8988T (cell line): ENCODE data around the gene MRGPRG.
"Not testable (repeated sequence)": the region's sequence is repeated elsewhere in the genome, so short reads cannot be mapped to it uniquely, and the experiment has no call there.

Experiments used
- DNase-seq: peaks from one replicate; pipeline ENCODE4 v3.0.0; 2011

Gene MRGPRG, protein sequence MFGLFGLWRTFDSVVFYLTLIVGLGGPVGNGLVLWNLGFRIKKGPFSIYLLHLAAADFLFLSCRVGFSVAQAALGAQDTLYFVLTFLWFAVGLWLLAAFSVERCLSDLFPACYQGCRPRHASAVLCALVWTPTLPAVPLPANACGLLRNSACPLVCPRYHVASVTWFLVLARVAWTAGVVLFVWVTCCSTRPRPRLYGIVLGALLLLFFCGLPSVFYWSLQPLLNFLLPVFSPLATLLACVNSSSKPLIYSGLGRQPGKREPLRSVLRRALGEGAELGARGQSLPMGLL

DNA sequence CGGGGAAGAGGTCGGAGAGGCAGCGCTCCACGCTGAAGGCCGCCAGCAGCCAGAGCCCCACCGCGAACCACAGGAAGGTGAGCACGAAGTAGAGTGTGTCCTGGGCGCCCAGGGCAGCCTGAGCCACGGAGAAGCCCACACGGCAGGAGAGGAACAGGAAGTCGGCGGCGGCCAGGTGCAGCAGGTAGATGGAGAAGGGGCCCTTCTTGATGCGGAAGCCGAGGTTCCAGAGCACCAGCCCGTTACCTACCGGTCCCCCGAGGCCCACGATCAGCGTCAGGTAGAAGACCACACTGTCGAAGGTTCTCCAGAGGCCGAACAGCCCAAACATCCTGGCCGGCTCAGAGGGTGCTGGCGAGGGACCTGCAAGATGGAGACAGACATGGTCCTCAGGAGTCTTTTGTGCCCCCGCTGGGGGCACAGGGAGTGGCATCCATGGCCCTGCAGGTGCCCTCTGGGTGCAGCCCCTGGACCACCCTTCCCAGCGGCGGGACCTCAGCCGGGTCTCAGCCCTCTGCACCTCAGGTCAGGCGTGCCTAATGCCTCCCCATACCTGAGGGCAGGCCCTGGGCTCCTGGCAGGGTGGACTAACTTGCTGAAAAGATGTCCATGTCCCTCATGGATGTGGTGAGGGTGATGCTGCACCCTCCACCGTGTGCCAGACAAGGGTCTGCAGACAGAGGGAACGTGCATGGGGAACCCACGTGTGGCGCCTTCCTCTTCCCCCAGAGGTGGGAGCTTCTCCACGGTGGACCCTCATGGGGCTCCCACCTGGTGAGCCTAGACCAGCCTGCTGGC is at the start of gene MRGPRG:
Gene MRGPRG (minus strand): TSS at position 331 of the 798 bp plus-strand sequence. CDS start 0 bp downstream, at position 331.
- DNase-seq = peak; percentile 63

DNA sequence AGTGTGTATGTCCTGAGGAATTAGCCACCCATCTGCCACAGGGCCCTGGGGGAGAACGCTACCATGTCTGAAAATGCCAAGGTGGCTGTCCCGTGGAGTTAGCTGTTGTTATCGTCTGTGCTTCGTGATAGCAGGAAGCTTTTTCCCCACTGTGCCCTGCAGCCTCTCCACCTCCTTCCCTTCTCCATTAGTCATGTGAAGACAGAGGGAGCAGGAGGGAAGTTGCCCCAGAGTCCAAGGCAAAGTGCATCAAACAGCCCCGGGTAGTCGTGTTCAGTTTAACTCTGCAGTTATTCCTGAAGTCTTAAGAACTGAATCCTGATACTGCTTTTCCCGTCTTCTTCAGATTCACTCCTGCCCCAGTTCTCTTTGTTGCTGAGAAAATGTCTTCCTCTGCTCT is 43.9 kb upstream of the MRGPRG start:
- DNase-seq = not testable (repeated sequence)

GRCh38 chr11:3261831-3262230 is 43.2 kb upstream of the MRGPRG start:
- DNase-seq = not testable (repeated sequence)

- DNase-seq = not testable (repeated sequence)
These were observed 38.9 kb upstream of the MRGPRG start for GRCh38 chr11:3257509-3257908.

DNA sequence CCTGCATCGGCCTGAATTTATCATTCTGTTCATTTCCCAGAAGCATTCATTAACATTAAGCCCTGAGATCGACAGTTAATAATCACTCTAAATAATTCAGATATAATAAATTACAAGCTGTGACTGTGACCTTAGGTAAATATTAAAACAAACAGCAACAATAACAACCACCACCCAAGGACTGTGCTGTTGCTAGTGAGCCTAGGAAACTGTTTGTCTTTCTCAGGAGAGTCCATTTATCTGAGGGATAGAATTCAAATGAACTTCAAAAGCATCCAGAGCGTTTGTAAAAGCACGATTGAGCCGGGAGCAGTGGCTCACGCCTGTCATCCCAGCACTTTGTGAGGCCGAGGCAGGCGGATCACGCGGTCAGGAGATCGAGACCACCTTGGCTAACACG is 36.6 kb upstream of the MRGPRG start:
- DNase-seq = not testable (repeated sequence)

DNA sequence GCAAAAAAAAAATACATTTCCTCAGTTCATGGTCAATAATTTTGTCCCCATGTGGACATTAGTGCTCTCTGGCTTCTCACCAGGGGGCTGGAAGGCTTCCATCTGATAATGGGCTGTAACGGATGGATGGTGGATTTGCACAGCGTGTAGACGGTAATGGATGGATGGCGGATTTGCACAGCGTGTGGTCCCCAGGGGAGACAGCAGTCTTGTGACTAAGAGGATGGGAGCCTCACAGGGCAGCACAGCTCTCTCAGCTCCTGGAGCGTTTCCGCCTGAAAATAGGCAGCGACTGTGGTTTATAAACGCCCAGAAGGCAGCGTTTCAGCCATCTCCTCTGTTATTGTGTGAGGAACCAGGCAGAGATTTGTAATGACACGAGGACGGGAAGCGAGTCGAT is 36.2 kb upstream of the MRGPRG start:
- DNase-seq = not testable (repeated sequence)

- DNase-seq = no peak
These were observed 26.5 kb upstream of the MRGPRG start for GRCh38 chr11:3245071-3245470.

GRCh38 chr11:3243880-3244279 is 25.3 kb upstream of the MRGPRG start:
- DNase-seq = no peak

- DNase-seq = no peak
These were observed 18.5 kb upstream of the MRGPRG start for GRCh38 chr11:3237119-3237518.

GRCh38 chr11:3234846-3235245 is 16.2 kb upstream of the MRGPRG start:
- peak; percentile 2 for DNase-seq

DNA sequence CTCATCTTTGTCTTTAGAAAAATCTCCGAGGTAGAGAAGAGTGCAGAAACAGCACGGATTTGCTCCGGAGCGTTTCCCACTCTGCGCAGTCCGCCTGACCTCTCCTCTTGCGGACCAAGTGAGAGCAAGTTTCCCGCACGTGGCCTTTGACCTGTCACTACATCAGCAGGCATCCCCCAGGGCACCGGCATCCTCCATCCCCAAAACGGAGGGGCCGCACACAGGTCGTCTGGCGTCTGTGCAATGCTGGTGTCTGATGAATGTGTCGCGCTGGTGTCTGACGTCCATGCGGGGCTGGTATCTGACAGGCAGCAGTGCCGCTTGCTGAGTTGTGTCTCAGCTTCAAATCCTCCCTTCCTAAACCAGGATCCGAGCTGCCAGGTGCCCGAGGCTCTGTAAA is 14.3 kb upstream of the MRGPRG start:
- peak; percentile 3 for DNase-seq

GRCh38 chr11:3231851-3232744 is 13.5 kb upstream of the MRGPRG start, which contains the start of gene MRGPRE:
MRGPRE (minus strand) TSS chr11:3232417; CDS start chr11:3228799, 3,618 bp downstream.
- DNase-seq = peak; percentile 27

GRCh38 chr11:3231550-3231850 is 12.9 kb upstream of the MRGPRG start:
- DNase-seq = peak; percentile 25

DNA sequence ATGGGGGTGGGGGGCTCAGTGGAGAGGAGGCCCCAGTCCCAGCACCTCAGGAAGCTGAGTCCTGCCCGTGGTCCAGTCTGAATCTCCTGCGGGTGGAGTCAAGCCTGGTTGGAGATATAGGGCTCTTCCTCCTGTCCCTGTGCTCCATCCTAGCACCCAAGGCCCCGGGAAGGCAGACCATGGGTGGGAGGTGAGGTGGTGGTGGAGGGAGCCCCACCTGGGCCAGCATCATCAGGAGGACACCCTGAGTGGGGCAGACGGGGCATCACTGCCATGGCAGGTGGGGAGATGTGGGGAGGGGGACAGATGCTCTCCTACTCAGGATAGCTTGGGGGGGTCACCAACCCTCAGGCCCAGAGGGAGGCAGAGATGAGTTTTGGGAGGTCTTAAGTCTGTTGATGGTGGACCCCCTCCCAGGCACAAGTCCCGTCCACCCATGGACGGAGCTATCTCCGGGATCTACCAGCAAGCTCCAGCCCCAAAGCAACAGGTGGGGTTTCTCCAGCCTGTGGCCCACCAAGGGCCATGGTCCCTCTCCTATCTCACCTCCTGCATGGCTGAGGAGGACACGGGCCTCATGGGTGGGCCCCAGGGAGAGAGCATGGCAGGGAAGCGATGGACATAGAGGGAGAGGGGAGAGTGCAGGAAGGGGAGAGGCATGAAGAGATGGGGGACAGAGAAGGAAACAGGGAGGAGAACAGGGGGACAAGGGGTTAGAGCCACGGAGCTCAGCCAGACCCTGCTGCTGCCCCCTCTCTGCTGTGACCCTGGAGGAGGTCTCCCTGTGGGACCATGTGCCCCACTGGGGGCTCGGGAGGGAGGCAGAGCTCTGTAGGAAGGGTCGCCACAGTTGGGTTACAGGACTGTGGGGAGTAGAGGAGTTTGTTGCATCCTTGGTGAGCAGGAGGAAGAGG is 12.3 kb upstream of the MRGPRG start:
- peak; percentile 19 for DNase-seq

- peak; percentile 23 for DNase-seq
These were observed 11.3 kb upstream of the MRGPRG start for GRCh38 chr11:3229673-3230630.

GRCh38 chr11:3228445-3228829 is 9.8 kb upstream of the MRGPRG start:
- peak; percentile 9 for DNase-seq

GRCh38 chr11:3227568-3228444 is 9.2 kb upstream of the MRGPRG start:
- peak; percentile 13 for DNase-seq

GRCh38 chr11:3226846-3227567 is 8.4 kb upstream of the MRGPRG start:
- peak; percentile 18 for DNase-seq
